Panc1 (cell line): ENCODE measurements around the gene GOLGA6C. TPM values are rescaled to one million over a fixed set of nuclear protein-coding genes. Genes with fewer than 3 reads are reported as not detected.
A peak's percentile ranks its signal among the peaks of the same experiment; 100 is the strongest.
"Not testable (repeated sequence)": the region's sequence is repeated elsewhere in the genome, so short reads cannot be mapped to it uniquely, and the experiment has no call there.

Experiments
- ATAC-seq: fragments of 200-7000 bp; cut with Tn5 transposase; 2 replicates; pipeline ENCODE4 v1.9.1; 2020; ENCODE audit warnings: mild to moderate bottlenecking, moderate library complexity
- BruUV-seq: library from RNA; stranded (reverse); fragments of 400-500 nt; replicated peaks from 2 replicates; lab custom pipeline; 2021; lab: Mats Ljungman, UMichigan
- CTCF ChIA-PET: fragments of 300-600 bp; sonication (Branson Sonifier 250); formaldehyde crosslinking; loops from one replicate; lab custom pipeline; 2022; ENCODE audit warnings: antibody characterized with exemption; lab: Charles Lee
- POLR2A ChIA-PET: fragments of 300-600 bp; sonication (Branson Sonifier 250); formaldehyde crosslinking; loops from one replicate; lab custom pipeline; 2022; ENCODE audit warnings: antibody characterized with exemption; lab: Charles Lee
- DNase-seq: peaks from one replicate; pipeline ENCODE4 v3.0.0-alpha.2; 2010; ENCODE audit warnings: low read depth, low spot score
- H3K27ac ChIP-seq: 2 replicates; pipeline ENCODE4 v1.5.1; 2011; ENCODE audit warnings: mild to moderate bottlenecking, low read length, inconsistent platforms
- H3K27me3 ChIP-seq: fragments of 200-500 bp; sonication (Bioruptor generic); 2 replicates; pipeline ENCODE4 v1.6.0; 2014; ENCODE audit warnings: low read length, inconsistent platforms; ENCODE audit not compliant: control insufficient read depth, insufficient read depth
- H3K36me3 ChIP-seq: fragments of 200-500 bp; sonication (Bioruptor generic); 2 replicates; pipeline ENCODE4 v1.5.1; 2014; ENCODE audit warnings: inconsistent platforms, mild to moderate bottlenecking, low read length, moderate library complexity; ENCODE audit not compliant: control insufficient read depth, insufficient read depth
- H3K4me1 ChIP-seq: 2 replicates; pipeline ENCODE4 v1.5.1; 2011; ENCODE audit warnings: inconsistent platforms, mild to moderate bottlenecking, low read length, moderate library complexity; ENCODE audit not compliant: control insufficient read depth, insufficient read depth
- H3K4me3 ChIP-seq, 2 experiments: 2 replicates each; pipeline ENCODE4 v1.5.1; 2011 to 2012; ENCODE audit warnings: low read depth in 2 of 2, low read length in 2 of 2, mild to moderate bottlenecking in 2 of 2, inconsistent platforms in 1 of 2, moderate library complexity in 1 of 2
- H3K9me3 ChIP-seq: fragments of 200-500 bp; sonication (Bioruptor generic); 2 replicates; pipeline ENCODE4 v1.5.1; 2014; ENCODE audit warnings: low read depth, mild to moderate bottlenecking, inconsistent platforms, low read length, moderate library complexity; ENCODE audit not compliant: control insufficient read depth, insufficient read depth
- POLR2AphosphoS5 ChIP-seq: IDR thresholded peaks from 2 replicates; pipeline ENCODE4 v1.6.1; 2012; ENCODE audit warnings: mild to moderate bottlenecking, low read depth, low read length, moderate library complexity
- SIN3A ChIP-seq: IDR thresholded peaks from 2 replicates; pipeline ENCODE4 v1.6.1; 2012; ENCODE audit warnings: low read depth, mild to moderate bottlenecking, low read length, moderate library complexity, borderline replicate concordance; ENCODE audit not compliant: insufficient read depth
- TCF7L2 ChIP-seq: IDR thresholded peaks from 2 replicates; pipeline ENCODE4 v1.6.1; 2011; ENCODE audit warnings: mild to moderate bottlenecking, low read depth, low read length, inconsistent platforms
- in situ Hi-C: cut with HindIII; loops from 2 replicates; pipeline ENCODE4 v1.10.0; 2016; ENCODE audit warnings: low sequenced_read_pairs, low pct_unique_long_range_greater_than_20kb
- intact Hi-C: fragments of 100-400 bp; cut with micrococcal nuclease; formaldehyde crosslinking; loops from one replicate; pipeline ENCODE4 v1.10.0; 2022; ENCODE audit not compliant: unreplicated experiment
- total RNA-seq: library from RNA; stranded (reverse); gene quantifications from one replicate; pipeline ENCODE4 v1.2.1, GENCODE V29; 2021; ENCODE audit not compliant: unreplicated experiment
- TF ChIP-seq, protein P1 (sequence below), 2 experiments: IDR thresholded peaks; 2 replicates each; pipeline ENCODE4 v1.6.1; 2011 to 2012; ENCODE audit warnings: low read depth in 2 of 2, control low read depth in 1 of 2, low read length in 1 of 2, mild to moderate bottlenecking in 1 of 2, moderate library complexity in 1 of 2; ENCODE audit not compliant: insufficient read depth in 1 of 2
- TF ChIP-seq, protein P2 (sequence below): fragments of 450-650 bp; IDR thresholded peaks from 2 replicates; pipeline ENCODE4 v1.5.1; 2017; ENCODE audit warnings: mild to moderate bottlenecking

Gene GOLGA6C
- total RNA-seq, 1 experiment from 2014 or later = not detected

GRCh38 chr15:75215107-75216004 lies 42.8 kb upstream of the GOLGA6C start:
- ChIA-PET CTCF (no interaction called here), POLR2A (interaction anchor here (0.5 to 0.6 kb wide), 2 partner anchors 270 to 278 kb away, joined by 3 to 4 read pairs; no protein-coding TSS in a partner anchor)
- DNase-seq = no peak
- Histone ChIP-seq H3K27ac (no peak overlapping the region), H3K36me3 (no peaks in the 10 kb centered on the region), H3K9me3 (no peaks in the 10 kb centered on the region), H3K27me3 (no peaks in the 10 kb centered on the region), H3K4me1 (no peaks in the 10 kb centered on the region), H3K4me3 (no peak overlapping the region)
- BruUV-seq = no TSS peak
- no peak for TF ChIP-seq SIN3A
- ATAC-seq = peak; percentile 56
- in situ Hi-C loops (no loop called here), intact Hi-C loops (no loop called here)

- Histone ChIP-seq H3K9me3 (no peaks in the 10 kb centered on the region), H3K4me1 (no peaks in the 10 kb centered on the region), H3K36me3 (no peaks in the 10 kb centered on the region), H3K27me3 (no peaks in the 10 kb centered on the region), H3K4me3 (no peak overlapping the region), H3K27ac (no peak overlapping the region)
- no TSS peak for BruUV-seq
- DNase-seq (no peak), ATAC-seq (no peak)
- CTCF ChIA-PET = no interaction called here
- intact Hi-C loops = no loop called here
- TF ChIP-seq, protein P1, sequence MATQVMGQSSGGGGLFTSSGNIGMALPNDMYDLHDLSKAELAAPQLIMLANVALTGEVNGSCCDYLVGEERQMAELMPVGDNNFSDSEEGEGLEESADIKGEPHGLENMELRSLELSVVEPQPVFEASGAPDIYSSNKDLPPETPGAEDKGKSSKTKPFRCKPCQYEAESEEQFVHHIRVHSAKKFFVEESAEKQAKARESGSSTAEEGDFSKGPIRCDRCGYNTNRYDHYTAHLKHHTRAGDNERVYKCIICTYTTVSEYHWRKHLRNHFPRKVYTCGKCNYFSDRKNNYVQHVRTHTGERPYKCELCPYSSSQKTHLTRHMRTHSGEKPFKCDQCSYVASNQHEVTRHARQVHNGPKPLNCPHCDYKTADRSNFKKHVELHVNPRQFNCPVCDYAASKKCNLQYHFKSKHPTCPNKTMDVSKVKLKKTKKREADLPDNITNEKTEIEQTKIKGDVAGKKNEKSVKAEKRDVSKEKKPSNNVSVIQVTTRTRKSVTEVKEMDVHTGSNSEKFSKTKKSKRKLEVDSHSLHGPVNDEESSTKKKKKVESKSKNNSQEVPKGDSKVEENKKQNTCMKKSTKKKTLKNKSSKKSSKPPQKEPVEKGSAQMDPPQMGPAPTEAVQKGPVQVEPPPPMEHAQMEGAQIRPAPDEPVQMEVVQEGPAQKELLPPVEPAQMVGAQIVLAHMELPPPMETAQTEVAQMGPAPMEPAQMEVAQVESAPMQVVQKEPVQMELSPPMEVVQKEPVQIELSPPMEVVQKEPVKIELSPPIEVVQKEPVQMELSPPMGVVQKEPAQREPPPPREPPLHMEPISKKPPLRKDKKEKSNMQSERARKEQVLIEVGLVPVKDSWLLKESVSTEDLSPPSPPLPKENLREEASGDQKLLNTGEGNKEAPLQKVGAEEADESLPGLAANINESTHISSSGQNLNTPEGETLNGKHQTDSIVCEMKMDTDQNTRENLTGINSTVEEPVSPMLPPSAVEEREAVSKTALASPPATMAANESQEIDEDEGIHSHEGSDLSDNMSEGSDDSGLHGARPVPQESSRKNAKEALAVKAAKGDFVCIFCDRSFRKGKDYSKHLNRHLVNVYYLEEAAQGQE (IDR thresholded peaks at IDR 0.05; ENCODE audit: insufficient read depth in 1 of 2, low read depth in 2 of 2, low read length in 1 of 2) = no peak
- TF ChIP-seq SIN3A (no peak), TCF7L2 (no peak), POLR2AphosphoS5 (no peak)
- TF ChIP-seq, protein P2, sequence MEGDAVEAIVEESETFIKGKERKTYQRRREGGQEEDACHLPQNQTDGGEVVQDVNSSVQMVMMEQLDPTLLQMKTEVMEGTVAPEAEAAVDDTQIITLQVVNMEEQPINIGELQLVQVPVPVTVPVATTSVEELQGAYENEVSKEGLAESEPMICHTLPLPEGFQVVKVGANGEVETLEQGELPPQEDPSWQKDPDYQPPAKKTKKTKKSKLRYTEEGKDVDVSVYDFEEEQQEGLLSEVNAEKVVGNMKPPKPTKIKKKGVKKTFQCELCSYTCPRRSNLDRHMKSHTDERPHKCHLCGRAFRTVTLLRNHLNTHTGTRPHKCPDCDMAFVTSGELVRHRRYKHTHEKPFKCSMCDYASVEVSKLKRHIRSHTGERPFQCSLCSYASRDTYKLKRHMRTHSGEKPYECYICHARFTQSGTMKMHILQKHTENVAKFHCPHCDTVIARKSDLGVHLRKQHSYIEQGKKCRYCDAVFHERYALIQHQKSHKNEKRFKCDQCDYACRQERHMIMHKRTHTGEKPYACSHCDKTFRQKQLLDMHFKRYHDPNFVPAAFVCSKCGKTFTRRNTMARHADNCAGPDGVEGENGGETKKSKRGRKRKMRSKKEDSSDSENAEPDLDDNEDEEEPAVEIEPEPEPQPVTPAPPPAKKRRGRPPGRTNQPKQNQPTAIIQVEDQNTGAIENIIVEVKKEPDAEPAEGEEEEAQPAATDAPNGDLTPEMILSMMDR = no peak
- in situ Hi-C loops = no loop called here
- POLR2A ChIA-PET = interaction anchor here (0.6 kb wide), 1 partner anchor 198 kb away, joined by 16 read pairs; no protein-coding TSS in a partner anchor
Measured at GRCh38 chr15:75217012-75217411, 41.1 kb upstream of the GOLGA6C start.

DNA sequence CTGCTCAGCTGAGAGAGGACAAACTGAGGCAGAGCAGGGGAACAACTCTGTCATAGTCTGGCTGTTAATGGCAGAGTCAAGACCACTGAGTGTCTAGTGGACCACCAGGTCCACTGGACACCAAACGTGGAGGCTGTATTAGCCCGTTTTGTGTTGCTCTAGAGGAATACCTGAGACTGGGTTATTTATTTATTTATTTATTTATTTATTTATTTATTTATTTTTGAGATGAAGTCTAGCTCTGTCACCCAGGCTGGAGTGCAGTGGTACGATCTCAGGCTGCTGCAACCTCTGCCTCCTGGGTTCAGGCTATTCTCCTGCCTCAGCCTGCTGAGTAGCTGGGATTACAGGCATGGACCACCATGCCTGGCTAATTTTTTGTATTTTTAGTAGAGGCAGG lies 40.6 kb upstream of the GOLGA6C start:
- H3K4me3 ChIP-seq, H3K9me3 ChIP-seq, H3K27me3 ChIP-seq, POLR2A ChIA-PET, H3K36me3 ChIP-seq, ATAC-seq, in situ Hi-C loops, BruUV-seq, DNase-seq, H3K27ac ChIP-seq, intact Hi-C loops, H3K4me1 ChIP-seq: not testable (repeated sequence)
- CTCF ChIA-PET = interaction anchor here (0.7 kb wide), 1 partner anchor 20 kb away, joined by 5 read pairs; no protein-coding TSS in a partner anchor

GRCh38 chr15:75219507-75219929 lies 38.6 kb upstream of the GOLGA6C start:
- H3K9me3 ChIP-seq, in situ Hi-C loops, ATAC-seq, H3K27me3 ChIP-seq, DNase-seq, H3K27ac ChIP-seq, BruUV-seq, H3K36me3 ChIP-seq, CTCF ChIA-PET, intact Hi-C loops, H3K4me1 ChIP-seq, H3K4me3 ChIP-seq: not testable (repeated sequence)
- POLR2A ChIA-PET = interaction anchor here (0.8 kb wide), 1 partner anchor 145 kb away, joined by 3 read pairs; no protein-coding TSS in a partner anchor
